GM19372 (cell line): ENCODE results near the gene MTHFD1L.

Experiments
- ATAC-seq: cut with Tn5 transposase; IDR thresholded peaks from one replicate; pipeline ENCODE4 v1.9.1; 2021; ENCODE audit warnings: mild to moderate bottlenecking, low read depth, moderate library complexity; ENCODE audit not compliant: unreplicated experiment

The MTHFD1L gene

DNA sequence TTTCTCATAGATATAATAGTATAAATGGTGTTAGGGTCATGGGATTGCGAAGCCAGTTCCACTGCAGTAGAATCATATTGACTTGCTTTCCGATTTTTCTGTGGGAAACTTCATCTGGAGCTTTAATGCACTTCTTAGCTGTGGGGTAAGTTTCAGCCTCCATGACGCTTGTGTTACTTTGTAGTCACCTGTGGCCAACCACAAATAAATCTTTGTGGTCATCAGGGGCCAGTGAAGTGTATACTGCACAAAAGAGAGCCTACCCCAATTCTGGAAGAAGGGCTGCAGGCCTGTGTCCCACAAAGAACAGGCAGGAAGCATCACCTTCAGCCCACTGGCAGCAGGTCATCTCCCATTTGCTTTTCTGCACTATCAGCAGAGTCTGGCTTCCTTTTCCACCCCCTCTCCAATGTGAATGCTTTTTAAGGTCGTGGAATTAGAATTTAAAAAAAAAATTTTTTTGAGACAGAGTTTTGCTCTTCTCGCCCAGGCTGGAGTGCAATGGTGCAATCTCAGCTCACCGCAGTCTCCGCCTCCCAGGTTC, 32.0 kb downstream of the MTHFD1L start:
- ATAC-seq, result peak; percentile 50

DNA sequence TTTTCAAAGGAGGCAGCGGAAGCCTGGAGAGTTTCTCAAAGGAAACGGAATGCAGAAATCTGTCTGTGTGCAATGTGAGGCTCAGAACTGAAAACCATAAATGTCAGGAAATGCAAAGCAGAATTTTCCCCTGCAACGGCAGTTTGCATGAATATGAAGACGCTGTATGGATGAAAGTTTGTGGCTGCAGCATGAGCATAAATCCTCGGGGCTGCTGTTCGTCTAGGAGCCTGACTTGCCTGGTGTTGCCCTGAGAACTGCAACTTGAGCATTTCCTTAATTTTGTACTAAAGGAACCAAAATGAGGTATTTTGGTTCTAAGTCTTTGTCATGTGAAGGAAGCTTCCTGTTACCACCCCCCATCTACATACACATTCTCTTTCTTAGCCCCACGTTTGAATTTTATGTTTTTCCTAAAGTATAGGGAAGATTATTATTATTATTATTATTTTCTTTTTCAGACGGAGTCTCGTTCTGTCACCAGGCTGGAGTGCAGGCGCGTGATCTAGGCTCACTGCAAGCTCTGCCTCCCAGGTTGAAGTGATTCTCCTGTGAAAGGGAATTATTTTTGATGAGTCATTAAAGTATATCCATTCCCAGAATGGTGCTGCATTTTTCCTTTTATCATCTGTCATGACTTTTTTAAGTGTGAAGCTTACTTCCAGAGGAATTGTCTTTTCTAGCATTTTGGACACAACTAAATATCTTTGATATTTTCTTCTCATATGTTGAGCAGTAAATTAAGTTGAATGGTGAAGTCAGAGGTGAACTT, 33.1 kb downstream of the MTHFD1L start:
- ATAC-seq, result peak; percentile 50

DNA sequence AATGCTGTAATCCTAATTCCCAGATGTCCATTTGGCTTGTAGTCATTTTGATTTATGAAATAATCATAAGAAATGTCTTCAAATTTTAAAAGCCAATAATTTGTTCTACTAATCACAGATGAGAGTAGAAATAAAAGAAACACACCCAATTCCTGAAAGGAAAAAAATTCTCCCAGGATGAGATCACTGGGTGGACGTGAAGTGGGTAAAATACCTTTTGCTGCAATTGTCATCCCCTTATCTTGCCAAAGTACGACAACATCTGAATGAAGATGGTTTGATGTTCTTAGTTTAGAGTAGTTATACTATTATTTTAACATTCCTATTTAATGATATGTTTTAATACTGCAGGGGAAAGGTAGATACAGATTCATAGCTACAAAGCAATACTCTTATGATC, 33.7 kb downstream of the MTHFD1L start:
- no peak for ATAC-seq

DNA sequence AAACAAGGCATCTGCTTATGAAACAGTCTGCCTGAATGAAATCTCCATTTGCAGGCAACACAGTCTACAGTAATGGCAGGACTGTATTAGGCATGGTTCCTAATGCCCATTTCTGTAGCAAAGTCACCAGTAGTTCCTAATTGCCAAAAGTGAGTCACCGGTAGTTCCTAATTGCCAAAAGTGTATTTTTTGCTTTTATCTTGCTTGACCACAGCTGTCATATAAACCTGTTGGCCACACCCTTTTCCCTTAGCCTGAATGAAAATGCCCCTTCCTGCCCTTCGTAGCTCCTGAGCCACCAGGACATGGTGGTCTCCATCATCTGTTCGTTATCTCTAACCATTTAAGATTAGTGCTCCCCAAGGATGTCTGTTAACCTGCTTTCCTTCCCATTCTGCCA, 34.5 kb downstream of the MTHFD1L start:
- no peak for ATAC-seq

DNA sequence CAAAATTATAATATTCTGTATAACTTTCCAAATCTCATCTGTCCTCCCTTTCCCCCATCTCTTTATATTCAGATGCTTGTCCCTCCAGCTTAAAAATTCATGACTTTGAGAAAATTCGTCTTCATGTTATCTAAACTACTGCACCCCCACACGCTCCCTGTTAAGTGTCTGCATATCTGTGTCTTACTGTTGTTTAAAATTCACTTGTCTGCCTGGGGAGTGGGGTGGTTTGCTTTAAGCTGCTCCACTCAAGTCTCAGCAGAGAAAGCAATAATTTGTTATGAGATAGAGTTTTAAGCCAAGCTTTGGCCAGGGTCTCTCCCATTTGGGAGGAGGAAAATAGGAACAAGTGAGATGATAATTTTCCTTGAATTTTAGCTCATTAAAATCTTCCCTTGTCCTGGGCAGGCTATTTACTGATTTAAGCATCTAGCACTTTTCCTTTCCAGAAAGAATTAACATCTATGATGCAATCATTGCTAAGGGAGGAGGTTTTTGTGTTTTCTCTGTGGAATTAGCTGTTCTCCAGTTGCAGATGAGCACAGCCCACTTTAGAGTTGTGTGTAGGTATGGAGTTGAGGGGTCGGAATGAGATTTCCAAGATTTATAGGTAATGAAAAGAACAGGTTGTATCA, 36.8 kb downstream of the MTHFD1L start:
- no peak for ATAC-seq

DNA sequence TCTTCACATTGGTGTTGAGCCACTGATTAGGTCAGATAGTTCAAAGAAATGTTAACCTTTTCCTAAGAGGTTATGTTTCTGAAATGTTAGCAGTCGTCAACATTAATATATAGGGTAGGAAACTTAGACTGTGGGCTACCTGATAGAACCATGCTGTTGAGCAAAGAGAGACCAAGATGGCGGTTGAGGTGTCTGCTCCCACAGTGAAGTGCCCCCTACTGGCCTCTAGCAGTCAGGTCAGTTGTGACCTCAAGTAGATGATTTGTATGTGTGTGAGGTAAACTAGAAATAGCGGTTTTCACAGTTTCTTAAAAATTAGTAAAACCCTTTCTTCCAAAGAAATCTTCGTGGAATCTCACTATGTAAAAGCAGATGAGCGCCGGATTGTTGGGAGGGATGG, 40.3 kb downstream of the MTHFD1L start:
- no peak for ATAC-seq

DNA sequence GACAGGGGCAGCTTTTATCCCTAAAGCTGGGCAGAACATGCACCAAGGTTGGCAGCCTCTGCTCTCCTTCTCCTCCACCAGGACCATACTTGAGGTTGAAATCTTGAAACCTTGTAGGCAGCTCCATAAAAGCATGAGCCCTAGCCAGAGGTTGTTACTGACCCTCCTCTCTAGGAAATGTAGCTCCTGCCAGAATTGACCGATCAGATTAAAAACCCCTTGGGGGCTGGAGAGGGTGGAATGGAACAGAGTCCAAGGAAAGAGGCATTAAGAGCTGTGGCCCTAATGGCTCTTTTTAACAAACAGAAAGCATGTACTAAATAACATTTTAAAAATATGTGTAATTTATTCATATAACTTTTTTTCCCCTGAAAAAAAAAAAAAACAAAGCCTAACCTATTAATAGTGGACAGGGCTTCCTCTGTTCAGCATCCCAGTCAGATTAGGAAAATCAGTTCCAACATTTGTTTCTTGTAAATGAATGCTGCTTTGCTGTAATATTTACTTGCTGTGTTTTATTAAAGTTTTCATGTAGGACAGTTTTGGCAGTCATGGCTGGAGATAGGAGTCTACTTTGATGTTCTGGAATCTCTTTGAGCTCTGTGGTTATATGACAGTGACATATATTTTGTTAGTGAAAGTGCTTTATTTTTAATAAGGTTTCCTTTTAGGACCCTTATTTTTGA, 41.3 kb downstream of the MTHFD1L start:
- ATAC-seq, result no peak

DNA sequence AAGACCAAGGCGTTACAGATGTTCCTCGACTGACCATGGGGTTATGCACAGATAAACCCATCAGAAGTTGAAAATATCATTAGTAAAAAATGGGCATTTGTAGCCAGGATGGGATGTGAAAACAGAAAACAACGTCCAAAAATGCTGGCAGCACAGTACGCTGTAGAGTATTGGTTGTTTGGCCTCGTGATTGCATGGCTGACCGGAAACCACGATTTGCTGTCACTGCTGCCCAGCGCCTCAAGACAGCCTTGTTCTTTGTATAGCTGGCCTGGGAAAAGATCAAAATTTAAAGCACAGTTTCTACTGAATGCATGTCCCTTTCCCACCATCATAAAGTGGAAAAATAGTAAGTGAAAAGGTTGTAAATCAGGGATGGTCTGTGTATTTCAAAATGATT, 41.9 kb downstream of the MTHFD1L start:
- ATAC-seq, result no peak

DNA sequence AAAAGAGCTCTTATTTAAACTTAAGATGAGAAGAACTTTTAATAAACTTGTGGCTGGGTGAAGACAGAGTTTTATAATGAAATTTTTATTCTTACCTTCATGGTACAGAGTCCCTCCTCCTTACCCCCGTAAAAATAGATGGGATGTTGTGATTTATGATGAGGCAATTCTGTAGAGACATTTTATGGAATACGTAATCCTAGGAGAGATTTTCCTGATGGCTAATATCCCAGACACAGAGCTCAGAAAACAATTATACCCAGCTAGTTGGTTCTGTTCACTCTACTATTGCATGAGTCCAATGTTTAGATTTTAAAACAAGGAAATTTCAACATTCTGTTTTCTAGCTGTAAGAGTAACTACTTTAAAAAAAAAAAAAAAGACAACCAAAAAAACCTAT, 43.4 kb downstream of the MTHFD1L start:
- no peak for ATAC-seq

DNA sequence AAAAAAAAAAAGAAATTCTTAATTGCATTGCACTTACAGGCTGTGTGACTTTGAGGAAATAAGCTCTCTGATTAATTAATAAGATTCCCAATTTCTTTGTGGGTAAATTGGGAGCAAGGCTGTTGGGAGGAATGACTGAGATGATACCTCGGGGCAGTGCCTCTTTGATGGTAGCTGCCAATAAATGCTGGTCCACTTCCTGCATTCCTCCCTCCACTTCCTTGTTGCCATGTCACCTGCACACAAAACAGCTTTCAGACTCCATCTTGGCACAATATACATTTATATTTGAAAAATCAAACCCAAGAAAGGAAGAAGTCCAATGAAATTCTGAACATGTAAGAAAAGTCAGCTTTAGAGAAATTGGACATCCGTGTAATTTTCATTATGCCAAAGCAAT, 45.1 kb downstream of the MTHFD1L start:
- ATAC-seq, result no peak

DNA sequence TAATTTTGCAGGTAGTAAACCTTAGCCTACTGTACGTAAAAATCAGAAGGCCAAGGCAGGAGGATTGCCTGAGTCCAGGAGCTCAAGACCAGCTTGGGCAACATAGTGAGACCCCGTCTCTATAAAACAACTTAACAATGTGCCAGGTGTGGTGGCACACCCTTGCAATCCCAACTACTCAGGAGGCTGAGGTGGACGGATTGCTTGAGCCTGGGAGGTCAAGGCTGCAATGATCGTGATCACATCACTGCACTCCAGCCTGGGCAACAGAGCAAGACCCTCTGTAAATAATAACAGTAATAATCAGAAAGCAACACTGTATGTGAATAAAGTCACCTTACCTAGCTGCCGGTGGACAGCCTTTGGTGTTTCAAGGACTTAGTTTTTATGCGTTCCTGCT, 48.9 kb downstream of the MTHFD1L start:
- no peak for ATAC-seq

DNA sequence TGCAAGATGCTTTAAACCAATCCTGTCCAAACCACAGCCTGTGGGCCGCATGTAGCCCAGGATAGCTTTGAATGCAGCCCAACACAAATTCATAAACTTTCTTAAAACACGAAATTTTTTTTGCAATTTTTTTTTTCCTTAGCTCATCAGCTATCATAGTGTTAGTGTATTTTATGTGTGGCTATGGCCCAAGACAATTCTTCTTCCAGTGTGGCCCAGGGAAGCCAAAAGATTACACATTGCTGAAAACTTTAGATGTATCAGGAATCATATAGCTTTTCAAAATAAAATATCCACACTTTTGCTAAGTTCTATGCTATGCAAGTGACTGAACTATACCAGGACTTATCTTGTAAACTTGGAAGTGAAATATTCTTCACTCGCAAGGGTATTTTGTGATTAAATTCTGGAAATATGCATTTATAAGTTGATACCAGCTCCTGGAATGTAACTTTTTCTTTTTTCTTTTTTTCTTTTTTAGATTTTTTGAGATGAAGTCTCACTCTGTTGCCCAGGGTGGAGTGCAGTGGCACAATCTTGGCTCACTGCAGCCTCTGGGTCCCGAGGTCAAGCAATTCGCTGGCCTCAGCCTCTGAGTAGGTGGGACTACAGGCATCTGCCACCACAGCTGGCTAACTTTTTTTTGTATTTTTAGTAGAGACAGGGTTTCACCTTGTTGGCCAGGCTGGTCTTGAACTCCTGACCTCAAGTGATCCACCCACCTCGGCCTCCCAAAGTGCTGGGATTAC, 49.8 kb downstream of the MTHFD1L start:
- ATAC-seq, result no peak

DNA sequence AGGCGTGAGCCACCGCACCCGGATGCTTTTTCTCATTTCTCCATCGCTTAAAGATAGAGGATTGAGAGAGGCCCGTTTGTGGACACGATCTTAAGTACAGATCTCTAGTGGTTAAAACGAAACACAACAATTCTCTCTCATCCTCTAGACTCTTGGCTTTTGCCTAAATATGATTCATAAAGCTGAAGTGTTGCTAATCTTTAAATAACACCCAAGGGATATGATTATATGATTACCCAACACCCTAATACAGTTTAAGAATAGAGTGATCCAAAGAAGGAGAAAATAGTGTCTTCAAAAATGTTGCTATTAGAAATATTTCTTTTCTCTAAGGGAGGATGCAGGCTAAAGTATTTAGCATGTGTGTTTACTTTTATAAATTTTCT, 50.4 kb downstream of the MTHFD1L start:
- ATAC-seq, result no peak

DNA sequence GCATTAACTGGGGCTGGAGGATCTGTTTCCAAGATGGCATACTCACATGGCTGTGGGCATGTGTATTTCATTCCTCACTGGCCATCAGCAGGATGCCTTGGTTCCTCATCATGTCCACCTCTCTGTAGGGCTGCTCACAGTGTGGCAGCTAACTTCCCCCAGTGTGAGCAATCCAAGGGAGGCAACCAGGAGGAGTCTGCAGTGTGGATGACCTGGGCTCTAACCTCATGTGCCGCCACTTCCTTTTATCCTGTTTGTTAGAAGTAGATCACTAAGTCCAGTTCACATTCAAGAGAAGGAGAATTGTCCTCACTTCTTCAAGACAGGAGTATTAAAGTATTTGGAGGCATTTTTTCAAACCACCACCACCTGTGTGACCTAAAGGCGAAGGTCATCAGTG, 54.4 kb downstream of the MTHFD1L start:
- ATAC-seq, result no peak

DNA sequence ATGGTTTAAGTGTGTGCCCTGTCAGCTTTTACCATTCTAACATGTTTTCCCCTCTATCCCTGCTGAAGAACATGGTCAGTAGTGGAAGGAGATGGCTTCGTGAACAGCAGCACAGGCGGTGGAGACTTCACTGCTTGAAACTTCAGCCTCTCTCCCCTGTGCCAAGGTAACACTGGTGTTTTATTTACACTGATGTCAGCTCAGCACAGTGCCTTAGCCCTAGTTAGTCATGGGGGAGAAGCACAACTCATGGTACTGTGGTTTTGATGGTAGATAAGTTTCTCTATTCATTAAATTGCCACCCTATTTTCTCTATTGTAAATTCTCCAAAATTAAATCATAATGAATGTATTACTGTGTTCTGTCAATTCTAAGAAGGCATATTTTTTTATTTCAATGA, 56.6 kb downstream of the MTHFD1L start:
- no peak for ATAC-seq

DNA sequence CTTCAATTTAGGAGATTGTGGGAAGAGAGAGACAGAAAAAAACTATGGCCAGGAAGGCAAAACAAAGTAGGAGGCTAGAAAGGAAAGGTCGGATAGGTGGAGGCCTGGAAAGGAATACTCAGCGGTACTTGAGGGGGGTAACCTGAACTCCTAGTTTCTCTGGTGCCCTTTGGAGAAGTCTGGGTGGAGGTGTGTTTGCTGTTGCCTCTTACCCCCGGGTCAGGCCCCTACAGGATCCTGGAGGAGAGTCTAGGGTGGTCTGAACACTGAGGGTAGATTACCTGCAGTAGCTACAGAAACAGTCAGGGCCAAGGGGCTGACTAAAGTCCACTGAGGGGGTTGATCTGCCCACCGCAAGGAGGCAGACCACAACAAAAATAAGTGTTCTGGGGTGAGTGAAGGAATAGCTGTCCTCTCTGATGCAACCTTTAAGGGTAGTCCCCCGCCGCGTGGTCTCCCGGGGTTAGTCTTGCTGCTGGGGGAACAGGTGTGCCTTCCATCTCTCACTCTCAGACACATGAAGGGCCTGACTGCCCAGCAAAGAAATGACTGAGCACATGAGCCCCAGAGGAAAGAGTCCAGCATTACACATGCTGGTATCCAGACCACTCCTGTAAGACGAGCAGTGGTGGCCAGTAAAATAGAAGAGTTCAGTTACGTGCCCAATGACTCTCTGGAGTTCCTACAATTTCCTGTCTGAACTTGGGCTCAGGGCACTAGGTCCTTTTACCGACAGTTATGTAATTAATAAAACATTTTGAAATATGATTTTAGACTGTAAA, 59.5 kb downstream of the MTHFD1L start:
- ATAC-seq, result no peak

DNA sequence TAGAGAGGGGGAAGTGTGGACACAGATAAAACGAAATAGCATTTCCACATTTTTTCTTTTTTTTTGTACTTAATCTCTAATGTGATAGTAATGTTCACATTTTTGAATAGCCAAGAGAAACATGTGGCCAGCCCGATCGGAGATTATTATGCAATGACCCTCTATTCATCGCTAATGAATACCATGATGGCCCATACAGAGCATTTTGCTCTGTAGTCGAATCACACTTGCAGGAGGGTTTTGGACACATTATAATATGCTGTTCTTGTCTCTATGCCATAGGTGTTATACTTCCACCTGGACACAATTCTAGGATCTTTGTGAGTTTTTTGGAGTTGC, 60.1 kb downstream of the MTHFD1L start:
- ATAC-seq, result no peak

DNA sequence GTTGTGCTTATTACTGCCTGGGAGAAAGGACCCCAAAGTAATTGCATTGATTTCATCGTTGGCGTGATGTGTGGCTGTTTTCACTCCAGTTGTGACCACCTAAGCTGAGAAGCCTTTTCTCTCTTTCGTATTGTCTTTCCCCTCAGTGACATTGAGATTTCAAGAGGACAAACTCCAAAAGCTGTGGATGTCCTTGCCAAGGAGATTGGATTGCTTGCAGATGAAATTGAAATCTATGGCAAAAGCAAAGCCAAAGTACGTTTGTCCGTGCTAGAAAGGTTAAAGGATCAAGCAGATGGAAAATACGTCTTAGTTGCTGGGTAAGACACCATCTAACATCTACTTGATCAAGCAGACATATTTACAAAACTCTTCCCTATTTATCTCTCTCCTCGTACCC, 60.5 kb downstream of the MTHFD1L start:
- no peak for ATAC-seq

DNA sequence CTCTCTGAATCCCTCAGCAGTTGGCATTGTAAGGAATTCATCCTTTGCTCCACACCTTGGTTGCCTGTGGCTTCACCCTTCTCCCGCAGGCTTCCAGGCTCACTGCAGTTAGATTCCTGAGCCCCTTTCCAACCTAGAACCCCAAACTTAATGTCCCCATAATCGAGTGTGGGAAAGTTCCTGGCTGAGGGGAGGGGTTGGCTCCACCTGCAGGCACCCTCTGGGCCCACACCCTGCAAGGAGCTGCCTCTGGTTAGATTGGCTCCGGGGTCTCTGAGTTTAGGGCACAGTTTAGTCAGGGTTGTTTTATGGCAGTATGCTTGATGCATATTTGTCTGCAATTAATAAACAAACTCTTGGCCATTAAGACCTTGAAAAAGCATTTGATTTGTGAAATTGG, 63.4 kb downstream of the MTHFD1L start:
- no peak for ATAC-seq

DNA sequence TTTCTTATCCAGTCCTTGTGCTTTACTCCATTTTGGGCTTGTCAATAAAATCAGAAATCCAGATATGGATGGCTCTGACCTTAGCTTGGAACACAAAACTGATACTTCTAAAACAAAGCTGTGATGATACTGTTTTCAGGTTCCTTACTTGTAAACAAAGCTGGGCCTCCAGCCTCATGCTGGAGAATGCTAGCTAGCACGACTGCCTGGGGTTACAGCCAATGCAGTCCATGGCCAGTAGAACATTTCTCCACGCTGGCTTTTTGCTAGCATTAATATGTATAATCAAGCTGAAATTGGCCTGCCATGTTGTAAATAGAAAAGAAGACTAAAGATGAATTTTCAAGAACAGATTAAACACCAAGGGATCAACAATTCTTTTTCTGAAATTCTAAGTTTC, 63.9 kb downstream of the MTHFD1L start:
- ATAC-seq, result no peak
